ENCODE results near the gene ZIC5. TPM values are rescaled to one million over a fixed set of nuclear protein-coding genes. Genes with fewer than 3 reads are reported as not detected.

The ZIC5 gene
- total and polyA plus RNA-seq, 2 of the 13 experiments (the other 11 are each of a cell fraction or from before 2014, with no cell fraction given): 0.02 to 0.07 TPM

- intact Hi-C loops (cut with micrococcal nuclease; ENCODE audit: unreplicated experiment): loop anchor here (5.0 to 10.0 kb wide), 2 partner anchors 260 to 318 kb away; no protein-coding TSS in a partner anchor
- ATAC-seq (no peak), FAIRE-seq (no peak), DNase-seq (ENCODE audit: low spot score) (no peak)
- no peaks in the 10 kb centered on the region for H3K79me2 ChIP-seq (ENCODE audit: insufficient read depth, low read length)
- H3K36me3 ChIP-seq (replicated peaks in 1 of 2; ENCODE audit: control insufficient read depth in 1 of 2, insufficient read depth in 2 of 2, low read length in 2 of 2): no peaks in the 10 kb centered on the region
- no peak overlapping the region for H2AFZ ChIP-seq (ENCODE audit: low read length)
- H3K27ac ChIP-seq (ENCODE audit: extremely low read length, insufficient read depth, low read length): no peak overlapping the region
- no peak overlapping the region for H3K4me3 ChIP-seq (replicated peaks in 1 of 3; ENCODE audit: insufficient read depth in 1 of 3, low read depth in 2 of 3, low read length in 3 of 3)
- in situ Hi-C loops (cut with HindIII; ENCODE audit: extremely low pct_ligation_motif_present, low pct_unique_long_range_greater_than_20kb): no loop called here
- H3K9me3 ChIP-seq (ENCODE audit: low read length): no peaks in the 10 kb centered on the region
- H4K20me1 ChIP-seq (ENCODE audit: insufficient read depth, low read length): no peaks in the 10 kb centered on the region
- peaks cover 26% of the 10 kb centered on the region for H3K4me1 ChIP-seq (ENCODE audit: insufficient read depth, low read length)
- peaks cover 15 to 75% of the 10 kb centered on the region in 2 experiments for H3K27me3 ChIP-seq (ENCODE audit: control insufficient read depth in 1 of 2, insufficient read depth in 2 of 2, low read length in 2 of 2)
- POLR2A ChIA-PET: no interaction called here
- no peak for TF ChIP-seq U2AF1 (optimal IDR thresholded peaks at IDR 0.05; ENCODE audit: low read depth, low read length)
- TF ChIP-seq ZNF800 (CRISPR knock-in tag; IDR thresholded peaks at IDR 0.05): no peak
- no peak for TF ChIP-seq ZNF768 (CRISPR knock-in tag; IDR thresholded peaks at IDR 0.05)
- no peak for TF ChIP-seq ATRX (CRISPR knock-in tag; IDR thresholded peaks at IDR 0.05; ENCODE audit: borderline replicate concordance)
- TF ChIP-seq CENPT (CRISPR knock-in tag; IDR thresholded peaks at IDR 0.05; ENCODE audit: low read depth): no peak
- TF ChIP-seq POLR2AphosphoS5 (IDR thresholded peaks at IDR 0.05; ENCODE audit: low read depth, low read length): no peak
- TF ChIP-seq ZEB1 (IDR thresholded peaks at IDR 0.05; ENCODE audit: insufficient replicate concordance, low read depth): no peak
- no peak for TF ChIP-seq JDP2 (CRISPR knock-in tag; IDR thresholded peaks at IDR 0.05; ENCODE audit: borderline replicate concordance)
- TF ChIP-seq PAX8 (CRISPR knock-in tag; IDR thresholded peaks at IDR 0.05; ENCODE audit: borderline replicate concordance): no peak
- TF ChIP-seq ZSCAN21 (CRISPR knock-in tag; IDR thresholded peaks at IDR 0.05; ENCODE audit: borderline replicate concordance): no peak
- no peak for TF ChIP-seq ZNF576 (CRISPR knock-in tag; IDR thresholded peaks at IDR 0.05)
- no peak for TF ChIP-seq MXD1 (CRISPR knock-in tag; IDR thresholded peaks at IDR 0.05)
- TF ChIP-seq ZNF614 (CRISPR knock-in tag; IDR thresholded peaks at IDR 0.05; ENCODE audit: borderline replicate concordance): no peak
- no peak for TF ChIP-seq IKZF4 (CRISPR knock-in tag; IDR thresholded peaks at IDR 0.05; ENCODE audit: borderline replicate concordance, low read depth, not compliant biosample characterization)
- TF ChIP-seq HMG20B (CRISPR knock-in tag; conservative IDR thresholded peaks at IDR 0.05): no peak
- TF ChIP-seq STAT6 (CRISPR knock-in tag; IDR thresholded peaks at IDR 0.05; ENCODE audit: borderline replicate concordance): no peak
- no peak for TF ChIP-seq ZNF350 (CRISPR knock-in tag; IDR thresholded peaks at IDR 0.05; ENCODE audit: borderline replicate concordance, low read depth)
- TF ChIP-seq LCORL (IDR thresholded peaks at IDR 0.05): no peak
- TF ChIP-seq LCORL (CRISPR knock-in tag; IDR thresholded peaks at IDR 0.05): no peak
- no TSS peak for BruUV-seq (replicated peaks)
- CTCF ChIA-PET (ENCODE audit: low intra/inter-chr PET ratio, low total read pairs): no interaction called here
- H3K4me2 ChIP-seq (ENCODE audit: low read depth, low read length): no peak overlapping the region
- no peak overlapping the region for H3K9ac ChIP-seq (ENCODE audit: insufficient read depth, low read depth, low read length)
- WGBS (ENCODE audit: low lambda C conversion rate): 75% methylated on average over 31 of the region's 34 CpGs
These were observed 3.5 kb upstream of the ZIC5 start for GRCh38 chr13:99974939-99975561.
